H1 (cell line): Measurements from ENCODE around the gene CNNM4. TPM values are rescaled to one million over a fixed set of nuclear protein-coding genes. Genes with fewer than 3 reads are reported as not detected.

Source experiments
- CTCF ChIA-PET: fragments of 300-600 bp; sonication (Branson Sonifier 250); formaldehyde crosslinking; loops from one replicate; lab custom pipeline; 2021; ENCODE audit not compliant: partially characterized antibody; lab: Charles Lee
- POLR2A ChIA-PET: fragments of 300-600 bp; sonication (Branson Sonifier 250); formaldehyde crosslinking; loops from one replicate; lab custom pipeline; 2021; ENCODE audit warnings: inconsistent platforms; ENCODE audit not compliant: partially characterized antibody; lab: Charles Lee
- DNase-seq, 2 experiments: peaks; one replicate each; pipeline versions ENCODE4 v3.0.0 to v3.0.0-alpha.2; 2010 to 2022; ENCODE audit warnings: low spot score in 2 of 2, low read depth in 1 of 2, mixed read lengths in 1 of 2
- FAIRE-seq: peaks from 2 replicates; lab custom pipeline; 2011; peaks lifted over from hg19 to GRCh38; lab: Jason Lieb, UNC
- H2AFZ ChIP-seq: 2 replicates; pipeline ENCODE4 v1.8.1; 2012; ENCODE audit warnings: low read length, inconsistent platforms
- H2AK5ac ChIP-seq: 2 replicates; pipeline ENCODE4 v1.6.1; 2013; ENCODE audit warnings: low read depth, low read length
- H2BK120ac ChIP-seq: replicated peaks from 2 replicates; pipeline ENCODE3; 2013; ENCODE audit warnings: low read depth, low read length, inconsistent platforms
- H2BK12ac ChIP-seq: 2 replicates; pipeline ENCODE4 v1.6.1; 2013; ENCODE audit warnings: low read depth, low read length
- H2BK15ac ChIP-seq: 2 replicates; pipeline ENCODE4 v1.6.1; 2013; ENCODE audit warnings: low read length
- H2BK20ac ChIP-seq: 2 replicates; pipeline ENCODE4 v1.6.1; 2013; ENCODE audit warnings: low read length
- H2BK5ac ChIP-seq: 2 replicates; pipeline ENCODE4 v1.6.1; 2013; ENCODE audit warnings: low read depth, low read length
- H3K14ac ChIP-seq: 2 replicates; pipeline ENCODE4 v1.6.1; 2013; ENCODE audit warnings: inconsistent platforms; ENCODE audit not compliant: insufficient read length
- H3K18ac ChIP-seq: 2 replicates; pipeline ENCODE4 v1.6.1; 2013; ENCODE audit warnings: low read length; ENCODE audit errors: extremely low read depth
- H3K23ac ChIP-seq: 2 replicates; pipeline ENCODE4 v1.6.1; 2013; ENCODE audit warnings: inconsistent platforms; ENCODE audit not compliant: insufficient read length
- H3K23me2 ChIP-seq: 2 replicates; pipeline ENCODE4 v1.6.1; 2013; ENCODE audit warnings: low read depth, low read length
- H3K27ac ChIP-seq: 2 replicates; pipeline ENCODE4 v1.6.1; 2011; ENCODE audit warnings: low read depth, low read length, inconsistent platforms
- H3K27me3 ChIP-seq, 4 experiments: replicated peaks in 1 of 4; 1 replicate in 1 of 4; 2 replicates in 3 of 4; pipeline versions ENCODE4 v1.6.1 to v1.8.1; 2011 to 2013; ENCODE audit warnings: low read length in 3 of 4, mild to moderate bottlenecking in 3 of 4, inconsistent platforms in 2 of 4, mixed read lengths in 2 of 4, moderate library complexity in 1 of 4; ENCODE audit not compliant: control insufficient read depth in 3 of 4, insufficient read depth in 3 of 4; ENCODE audit errors: extremely low read depth in 1 of 4
- H3K36me3 ChIP-seq, 4 experiments: 2 replicates each; pipeline versions ENCODE4 v1.6.1 to v1.8.1; 2011 to 2013; ENCODE audit warnings: mild to moderate bottlenecking in 4 of 4, low read length in 3 of 4, moderate library complexity in 2 of 4, control low read depth in 1 of 4, inconsistent platforms in 1 of 4; ENCODE audit not compliant: insufficient read depth in 4 of 4, control insufficient read depth in 2 of 4
- H3K4ac ChIP-seq: replicated peaks from 2 replicates; pipeline ENCODE3; 2013; ENCODE audit warnings: low read length, low read depth, mixed read lengths, inconsistent platforms; ENCODE audit not compliant: insufficient read length
- H3K4me1 ChIP-seq, 4 experiments: replicated peaks in 1 of 4; 1 replicate in 1 of 4; 2 replicates in 3 of 4; pipeline versions ENCODE4 v1.6.1 to v1.8.1; 2011 to 2013; ENCODE audit warnings: low read length in 3 of 4, inconsistent platforms in 2 of 4, mixed read lengths in 1 of 4; ENCODE audit not compliant: insufficient read depth in 4 of 4, control insufficient read depth in 3 of 4
- H3K4me2 ChIP-seq, 2 experiments: 2 replicates each; pipeline versions ENCODE4 v1.6.1 to v1.8.1; 2011 to 2013; ENCODE audit warnings: low read depth in 2 of 2, low read length in 2 of 2, control low read depth in 1 of 2, inconsistent platforms in 1 of 2, mild to moderate bottlenecking in 1 of 2; ENCODE audit not compliant: insufficient read depth in 1 of 2
- H3K4me3 ChIP-seq, 4 experiments: fragments of 200-600, 300-600 bp in 1 of 4; sonication (generic), shearing (Covaris generic), sonication (Bioruptor Twin) in 1 of 4; 2 replicates each; pipeline versions ENCODE4 v1.5.1 to v1.8.1; 2011 to 2016; ENCODE audit warnings: low read length in 4 of 4, low read depth in 3 of 4, control low read depth in 2 of 4, inconsistent platforms in 2 of 4, mild to moderate bottlenecking in 2 of 4, mixed read lengths in 1 of 4, moderate library complexity in 1 of 4; ENCODE audit not compliant: insufficient read depth in 2 of 4; ENCODE audit errors: extremely low read depth in 1 of 4
- H3K56ac ChIP-seq: replicated peaks from 2 replicates; pipeline ENCODE3; 2013; ENCODE audit warnings: low read depth, mild to moderate bottlenecking, mixed read lengths, low read length, inconsistent platforms; ENCODE audit not compliant: insufficient read length
- H3K79me1 ChIP-seq: 2 replicates; pipeline ENCODE4 v1.6.1; 2013; ENCODE audit warnings: low read depth, low read length, control low read depth
- H3K79me2 ChIP-seq, 2 experiments: 2 replicates each; pipeline versions ENCODE4 v1.6.1 to v1.8.1; 2012 to 2013; ENCODE audit warnings: low read length in 2 of 2, mild to moderate bottlenecking in 2 of 2, inconsistent platforms in 1 of 2; ENCODE audit not compliant: insufficient read depth in 2 of 2, control insufficient read depth in 1 of 2
- H3K9ac ChIP-seq, 4 experiments: replicated peaks in 1 of 4; 1 replicate in 1 of 4; 2 replicates in 3 of 4; pipeline versions ENCODE4 v1.6.1 to v1.8.1; 2011 to 2013; ENCODE audit warnings: low read depth in 3 of 4, low read length in 3 of 4, control low read depth in 2 of 4, mild to moderate bottlenecking in 2 of 4, moderate library complexity in 2 of 4, inconsistent platforms in 1 of 4; ENCODE audit errors: extremely low read depth in 1 of 4
- H3K9me3 ChIP-seq, 2 experiments: 2 replicates each; pipeline versions ENCODE4 v1.6.1 to v1.8.1; 2012 to 2013; ENCODE audit warnings: mild to moderate bottlenecking in 2 of 2, moderate library complexity in 2 of 2, control low read depth in 1 of 2, inconsistent platforms in 1 of 2, low read depth in 1 of 2, low read length in 1 of 2, mixed read lengths in 1 of 2; ENCODE audit not compliant: insufficient read depth in 2 of 2
- H4K20me1 ChIP-seq, 2 experiments: replicated peaks in 1 of 2; 2 replicates each; pipeline versions ENCODE3 to v1.8.1; 2011 to 2013; ENCODE audit warnings: inconsistent platforms in 2 of 2, low read length in 2 of 2, mild to moderate bottlenecking in 1 of 2; ENCODE audit not compliant: insufficient read depth in 2 of 2, control insufficient read depth in 1 of 2
- H4K5ac ChIP-seq: 2 replicates; pipeline ENCODE4 v1.6.1; 2013; ENCODE audit warnings: low read length, low read depth, mixed read lengths, inconsistent platforms; ENCODE audit not compliant: insufficient read length
- H4K8ac ChIP-seq: 2 replicates; pipeline ENCODE4 v1.8.0; 2013; ENCODE audit warnings: mild to moderate bottlenecking, moderate library complexity, low read length, inconsistent platforms; ENCODE audit not compliant: insufficient read depth; ENCODE audit errors: extremely low read depth
- H4K91ac ChIP-seq: replicated peaks from 2 replicates; pipeline ENCODE3; 2013; ENCODE audit warnings: low read length, mixed read lengths, inconsistent platforms; ENCODE audit not compliant: insufficient read length
- CTBP2 ChIP-seq: IDR thresholded peaks from 2 replicates; pipeline ENCODE4 v1.7.0; 2011; ENCODE audit warnings: borderline replicate concordance, mild to moderate bottlenecking, moderate library complexity, mixed read lengths, low read length; ENCODE audit not compliant: insufficient read depth, insufficient read length
- CTCF ChIP-seq, 3 experiments: IDR thresholded peaks; 1 replicate in 2 of 3; 2 replicates in 1 of 3; pipeline versions ENCODE4 v1.5.1 to v1.6.1; 2011; ENCODE audit warnings: low read length in 3 of 3, mild to moderate bottlenecking in 3 of 3, inconsistent platforms in 2 of 3, low read depth in 1 of 3, moderate library complexity in 1 of 3; ENCODE audit not compliant: insufficient read depth in 1 of 3; ENCODE audit errors: control extremely low read depth in 1 of 3
- EGR1 ChIP-seq: IDR thresholded peaks from 2 replicates; pipeline ENCODE4 v1.6.1; 2011; ENCODE audit warnings: low read depth, low read length, borderline replicate concordance
- MAX ChIP-seq: IDR thresholded peaks from 2 replicates; pipeline ENCODE4 v1.6.1; 2012; ENCODE audit warnings: inconsistent platforms
- RAD21 ChIP-seq, 2 experiments: IDR thresholded peaks in 1 of 2; conservative IDR thresholded peaks in 1 of 2; 2 replicates each; pipeline ENCODE4 v1.6.1; 2011; ENCODE audit warnings: low read depth in 2 of 2, low read length in 2 of 2, improper control_type of control experiment in 1 of 2, inconsistent platforms in 1 of 2, mild to moderate bottlenecking in 1 of 2, moderate library complexity in 1 of 2
- RFX5 ChIP-seq: IDR thresholded peaks from 2 replicates; pipeline ENCODE4 v1.6.1; 2011; ENCODE audit warnings: low read depth, low read length, improper control_type of control experiment, borderline replicate concordance
- TEAD4 ChIP-seq: IDR thresholded peaks from 2 replicates; pipeline ENCODE4 v1.6.1; 2012; ENCODE audit warnings: low read depth, low read length, inconsistent platforms, mixed read lengths
- WGBS, 2 experiments: shearing (Covaris generic) in 1 of 2; methylation state at CpG; one replicate each; pipeline versions ENCODE4 v1.1.6 to v1.1.7; 2013 to 2015; ENCODE audit warnings: low lambda C conversion rate in 2 of 2, mixed read lengths in 2 of 2, inconsistent platforms in 1 of 2, low coverage in 1 of 2, missing lambda C conversion rate in 1 of 2; ENCODE audit not compliant: insufficient replicate concordance in 2 of 2, insufficient coverage in 1 of 2, insufficient read length in 1 of 2; ENCODE audit errors: extremely low coverage in 1 of 2, missing lambda C conversion rate in 1 of 2; 5-methylcytosine and 5-hydroxymethylcytosine counted together
- polyA plus RNA-seq, 7 experiments: library from polyadenylated mRNA; depleted of rRNA in 3 of 7; stranded (reverse) in 5 of 7; unstranded in 2 of 7; fragments of >200 nt in 5 of 7; fragments of 200-250 nt in 2 of 7; gene quantifications; 1 replicate in 5 of 7; 2 replicates in 1 of 7; 4 replicates in 1 of 7; pipeline versions ENCODE4 v1.2.1 to v1.2.3, GENCODE V29; 2011 to 2013; ENCODE audit warnings: missing spikeins in 2 of 7, mixed read lengths in 2 of 7
- total RNA-seq: library from RNA; stranded (reverse); fragmentation: NEBNext Ultra II Directional; extraction: Animal tissue kit (Norgen Biotek cat#: 25700); gene quantifications from 2 replicates; pipeline ENCODE4 v1.2.1, GENCODE V29; 2021

The CNNM4 gene
- total and polyA plus RNA-seq, 2 of the 8 experiments (the other 6 are each of a cell fraction or from before 2014, with no cell fraction given), result 10.3 to 11.0 TPM

GRCh38 chr2:96801005-96801785 is 40.5 kb downstream of the CNNM4 start:
- no peaks in the 10 kb centered on the region for H3K9me3 ChIP-seq
- peak overlapping the region; percentile 79 for H3K4ac ChIP-seq
- H3K79me2 ChIP-seq, result no peaks in the 10 kb centered on the region
- peak overlapping the region; percentile 84 for H2BK5ac ChIP-seq
- H2BK20ac ChIP-seq, result peak overlapping the region; percentile 94; the same call in 1 of the 2 replicates
- no peak overlapping the region for H3K4me3 ChIP-seq
- peak; percentile 56 to 89 for DNase-seq
- peak overlapping the region; percentile 68; the same call in 1 of the 2 replicates for H3K27ac ChIP-seq
- H2AFZ ChIP-seq, result no peak overlapping the region
- peaks cover 0 to 6% (median 5%) of the 10 kb centered on the region in 4 experiments; a peak in 3 of 8 replicates for H3K36me3 ChIP-seq
- H3K23ac ChIP-seq, result no peak overlapping the region
- peaks cover 7% of the 10 kb centered on the region; the same call in 1 of the 2 replicates for H3K23me2 ChIP-seq
- H4K91ac ChIP-seq, result peak overlapping the region; percentile 34
- H3K18ac ChIP-seq, result peak overlapping the region; percentile 62; the same call in 1 of the 2 replicates
- peak overlapping the region; percentile 60 for H4K5ac ChIP-seq
- 0 out of 2 replicates have a peak overlapping the region, but pooled peaks have one; percentile 53 for H4K8ac ChIP-seq
- H3K9ac ChIP-seq, result no peak overlapping the region
- H3K56ac ChIP-seq, result peak overlapping the region; percentile 12
- CTCF ChIA-PET, result interaction anchor here (0.7 to 5.0 kb wide), 28 partner anchors 8 to 251 kb away, joined by 3 to 46 read pairs (median 4); partner anchors contain the start of gene CNNM4
- H3K14ac ChIP-seq, result no peak overlapping the region
- peaks cover 0 to 5% of the 10 kb centered on the region in 2 experiments for H4K20me1 ChIP-seq
- no peak overlapping the region; the same call in 1 of the 2 replicates for H2AK5ac ChIP-seq
- no peak overlapping the region; the same call in 1 of the 2 replicates for H2BK15ac ChIP-seq
- POLR2A ChIA-PET, result interaction anchor here (1.2 to 1.8 kb wide), 3 partner anchors 8 to 38 kb away, joined by 4 to 8 read pairs (median 6); no protein-coding TSS in a partner anchor
- no peak overlapping the region for H3K4me2 ChIP-seq
- WGBS, 2 experiments, result 77% methylated on average over 15 of the region's 15 CpGs; no CpG with 5 or more reads in 1 of the 2 experiments
- no peaks in the 10 kb centered on the region for H3K79me1 ChIP-seq
- no peaks in the 10 kb centered on the region for H3K27me3 ChIP-seq
- H2BK120ac ChIP-seq, result no peak overlapping the region
- peak; percentile 98 for FAIRE-seq
- no peaks in the 10 kb centered on the region; a peak in 2 of 7 replicates for H3K4me1 ChIP-seq
- H2BK12ac ChIP-seq, result peak overlapping the region; percentile 93; the same call in 1 of the 2 replicates
- TF ChIP-seq CTBP2 (no peak), TEAD4 (peak; percentile 77; the same call in 1 of the 2 replicates), RAD21 (IDR thresholded peaks at IDR 0.05 in 1 of 2, conservative IDR thresholded peaks at IDR 0.05 in 1 of 2; ENCODE audit: low read depth in 2 of 2, low read length in 2 of 2) (peak; percentile 85 to 86), CTCF (IDR thresholded peaks at IDR 0.05; ENCODE audit: control extremely low read depth in 1 of 3, insufficient read depth in 1 of 3, low read depth in 1 of 3, low read length in 3 of 3) (peak; percentile 71 to 100 (median 95)), EGR1 (no peak), RFX5 (no peak), MAX (peak; percentile 84)
